Cardiac muscle cell (in vitro differentiated cells and primary cell): ENCODE results near the gene METRN. TPM values are rescaled to one million over a fixed set of nuclear protein-coding genes. Genes with fewer than 3 reads are reported as not detected.

Source experiments
- DNase-seq, 2 donors: peaks; one replicate each; pipeline versions ENCODE4 v3.0.0 to v3.0.0-alpha.2; 2010 to 2017; ENCODE audit warnings: low read depth in 1 of 2, low spot score in 1 of 2
- H3K27ac ChIP-seq: fragments of 200-600 bp; sonication (generic); 2 replicates; pipeline ENCODE4 v1.5.1; 2016
- H3K27me3 ChIP-seq: fragments of 200-600 bp; sonication (generic); 2 replicates; pipeline ENCODE4 v1.6.0; 2016; ENCODE audit warnings: control low read depth
- H3K36me3 ChIP-seq: fragments of 200-600 bp; sonication (generic); 2 replicates; pipeline ENCODE4 v1.5.1; 2016; ENCODE audit warnings: control low read depth
- H3K4me1 ChIP-seq: fragments of 200-600 bp; sonication (generic); 2 replicates; pipeline ENCODE4 v1.8.1; 2017; ENCODE audit warnings: low read depth, mild to moderate bottlenecking, mixed run types
- H3K4me3 ChIP-seq: fragments of 200-600 bp; sonication (generic); 2 replicates; pipeline ENCODE4 v1.5.1; 2016; ENCODE audit warnings: mild to moderate bottlenecking
- H3K9me3 ChIP-seq: fragments of 200-600 bp; sonication (generic); 2 replicates; pipeline ENCODE4 v1.5.1; 2017; ENCODE audit warnings: low read depth, mild to moderate bottlenecking, control low read depth
- polyA plus RNA-seq: library from polyadenylated mRNA; unstranded; fragments of >200 nt; fragmentation: Nextera tagmentation; extraction: Ambion mirVana; gene quantifications from 2 replicates; pipeline ENCODE4 v1.2.1, GENCODE V29; 2016
- total RNA-seq: library from RNA; depleted of rRNA; stranded (reverse); fragments of >200 nt; gene quantifications from 2 replicates; pipeline ENCODE4 v1.2.3, GENCODE V29; 2016
- TF ChIP-seq, protein P1 (sequence below): IDR thresholded peaks from 2 replicates; pipeline ENCODE4 v1.5.1; 2012; ENCODE audit warnings: low read depth, mild to moderate bottlenecking, low read length

METRN gene
- total and polyA plus RNA-seq, 2 experiments from 2014 or later = 93.9 to 299 TPM

GRCh38 chr16:724188-725040 is 9.5 kb downstream of the METRN start:
- Histone ChIP-seq H3K27ac (no peak overlapping the region), H3K4me1 (peaks cover 12% of the 10 kb centered on the region), H3K36me3 (no peaks in the 10 kb centered on the region), H3K4me3 (no peak overlapping the region), H3K27me3 (no peaks in the 10 kb centered on the region), H3K9me3 (no peaks in the 10 kb centered on the region)
- no peak for DNase-seq
- TF ChIP-seq, protein P1, sequence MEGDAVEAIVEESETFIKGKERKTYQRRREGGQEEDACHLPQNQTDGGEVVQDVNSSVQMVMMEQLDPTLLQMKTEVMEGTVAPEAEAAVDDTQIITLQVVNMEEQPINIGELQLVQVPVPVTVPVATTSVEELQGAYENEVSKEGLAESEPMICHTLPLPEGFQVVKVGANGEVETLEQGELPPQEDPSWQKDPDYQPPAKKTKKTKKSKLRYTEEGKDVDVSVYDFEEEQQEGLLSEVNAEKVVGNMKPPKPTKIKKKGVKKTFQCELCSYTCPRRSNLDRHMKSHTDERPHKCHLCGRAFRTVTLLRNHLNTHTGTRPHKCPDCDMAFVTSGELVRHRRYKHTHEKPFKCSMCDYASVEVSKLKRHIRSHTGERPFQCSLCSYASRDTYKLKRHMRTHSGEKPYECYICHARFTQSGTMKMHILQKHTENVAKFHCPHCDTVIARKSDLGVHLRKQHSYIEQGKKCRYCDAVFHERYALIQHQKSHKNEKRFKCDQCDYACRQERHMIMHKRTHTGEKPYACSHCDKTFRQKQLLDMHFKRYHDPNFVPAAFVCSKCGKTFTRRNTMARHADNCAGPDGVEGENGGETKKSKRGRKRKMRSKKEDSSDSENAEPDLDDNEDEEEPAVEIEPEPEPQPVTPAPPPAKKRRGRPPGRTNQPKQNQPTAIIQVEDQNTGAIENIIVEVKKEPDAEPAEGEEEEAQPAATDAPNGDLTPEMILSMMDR = no peak

DNA sequence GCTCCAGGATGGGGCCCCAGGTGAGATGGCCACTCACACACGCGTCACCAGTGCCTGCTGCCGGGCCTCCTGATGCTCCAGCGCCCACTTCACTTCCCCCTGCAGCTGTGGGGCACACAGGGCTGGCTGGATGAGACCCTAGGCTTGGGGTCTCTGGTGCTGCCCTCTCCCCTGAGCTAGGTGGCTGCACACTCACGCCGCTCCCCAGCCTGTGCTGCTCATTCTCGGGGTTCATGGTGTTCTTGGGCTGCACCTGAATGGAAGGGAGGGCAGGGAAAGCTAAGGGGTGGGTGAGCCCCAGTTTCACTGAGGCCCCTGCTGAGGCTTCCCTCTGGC is 10.1 kb downstream of the METRN start:
- Histone ChIP-seq H3K27ac (no peak overlapping the region), H3K9me3 (no peaks in the 10 kb centered on the region), H3K4me1 (peaks cover 6% of the 10 kb centered on the region), H3K36me3 (no peaks in the 10 kb centered on the region), H3K4me3 (no peak overlapping the region), H3K27me3 (no peaks in the 10 kb centered on the region)
- TF ChIP-seq, protein P1 = no peak
- DNase-seq = no peak

DNA sequence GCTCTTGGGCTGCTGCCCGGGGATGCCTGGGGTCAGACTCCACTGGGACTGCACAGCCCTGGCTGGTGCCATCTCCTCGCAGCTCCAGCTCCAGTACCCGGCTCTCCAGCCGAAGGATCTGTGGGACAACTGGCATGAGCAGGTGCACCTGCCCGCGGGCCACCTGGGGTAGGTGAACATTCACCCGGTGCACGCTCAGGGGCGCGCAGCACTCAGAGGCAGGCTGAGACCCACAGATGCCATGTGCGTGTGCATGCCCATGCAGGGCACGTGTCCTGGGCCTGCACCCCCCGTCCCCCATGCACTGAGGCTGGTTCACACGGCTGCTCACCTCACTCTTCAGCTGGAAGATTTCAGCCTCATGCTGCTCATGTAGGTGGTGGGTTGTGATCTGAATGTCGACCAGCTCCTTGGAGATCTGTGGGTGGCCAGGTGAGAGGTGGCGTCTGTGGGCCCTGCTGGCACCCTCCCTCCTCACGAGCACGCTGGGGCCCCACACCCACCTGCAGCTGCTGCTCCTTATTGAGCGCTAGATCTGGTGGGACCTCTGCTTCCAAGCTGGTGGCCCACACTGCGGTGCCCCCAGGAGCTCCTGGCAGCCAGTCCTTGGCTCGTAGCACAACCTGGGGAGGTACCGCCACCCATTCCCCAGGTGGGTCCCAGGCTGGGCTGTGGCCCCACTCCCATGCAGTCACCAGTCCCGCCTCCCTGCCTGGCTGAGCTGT is 10.7 kb downstream of the METRN start:
- Histone ChIP-seq H3K27ac (no peak overlapping the region), H3K36me3 (no peaks in the 10 kb centered on the region), H3K9me3 (no peaks in the 10 kb centered on the region), H3K27me3 (no peaks in the 10 kb centered on the region), H3K4me1 (peaks cover 4% of the 10 kb centered on the region), H3K4me3 (no peak overlapping the region)
- TF ChIP-seq, protein P1 = no peak
- no peak for DNase-seq

- DNase-seq = no peak
- Histone ChIP-seq H3K27me3 (no peaks in the 10 kb centered on the region), H3K36me3 (no peaks in the 10 kb centered on the region), H3K4me3 (no peak overlapping the region), H3K4me1 (peaks cover 4% of the 10 kb centered on the region), H3K27ac (no peak overlapping the region), H3K9me3 (no peaks in the 10 kb centered on the region)
- TF ChIP-seq, protein P1 = no peak
Observed at GRCh38 chr16:726188-726437, 11.2 kb downstream of the METRN start.

DNA sequence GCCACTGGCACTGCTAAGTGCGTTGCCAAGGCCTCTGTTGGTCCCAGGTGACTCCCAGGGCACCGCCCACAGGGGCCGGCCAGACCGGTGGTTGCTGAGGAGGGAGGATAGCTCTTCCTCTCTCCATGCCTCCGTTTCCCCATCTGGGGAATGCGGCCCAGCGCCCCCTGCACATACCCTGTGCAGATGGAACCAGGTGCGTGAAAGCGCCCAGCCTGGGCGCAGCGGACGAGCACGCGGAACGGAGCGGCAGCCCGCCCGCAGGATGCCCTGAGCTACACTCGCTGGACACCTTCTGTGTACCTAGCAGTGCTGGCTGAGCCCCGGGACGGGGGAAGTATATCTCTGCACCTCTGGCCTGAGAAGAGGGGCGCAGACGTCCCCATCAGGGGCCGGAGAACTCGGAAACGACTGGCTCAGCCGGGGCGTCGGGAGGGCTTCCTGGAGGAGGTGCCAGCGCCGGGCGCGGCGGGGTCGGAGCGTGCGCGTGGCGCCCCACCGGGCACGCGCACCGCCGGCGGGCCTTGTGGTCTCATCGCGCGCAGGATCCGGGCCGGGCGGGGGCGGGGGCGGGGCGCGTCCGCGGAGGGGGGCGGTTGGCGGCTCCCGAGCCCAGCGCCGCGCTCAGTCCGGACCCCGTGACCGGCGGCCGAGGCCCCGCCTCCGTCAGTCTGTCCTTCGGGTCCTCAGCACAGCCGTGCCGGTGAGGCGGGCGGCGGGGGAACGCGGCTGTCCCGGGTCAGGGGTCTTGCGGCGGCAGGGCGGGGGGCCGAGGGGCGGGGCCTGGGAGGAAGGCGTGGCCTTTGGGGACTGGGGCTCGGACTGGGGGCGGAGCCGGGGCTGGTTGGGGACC is 11.7 kb downstream of the METRN start, which contains the start of the genes CCDC78 and HAGHL:
CCDC78 (minus strand) TSS at position 6 of the 853 bp plus-strand sequence. CDS start 76 bp downstream, outside the sequence.
HAGHL (plus strand) TSS at position 669 of the 853 bp plus-strand sequence. CDS start 404 bp downstream, outside the sequence.
- TF ChIP-seq, protein P1 = no peak
- Histone ChIP-seq H3K27ac (no peak within 1 kb of the TSS), H3K36me3 (no peaks in the 10 kb centered on the region), H3K9me3 (no peaks in the 10 kb centered on the region), H3K4me3 (peak within 1 kb of the TSS; percentile 38), H3K27me3 (no peaks in the 10 kb centered on the region), H3K4me1 (peaks cover 2% of the 10 kb centered on the region)
- peak; percentile 56 to 71 for DNase-seq
